GM12874 (cell line): ENCODE data around the gene CD19.

Experiments
- CTCF ChIP-seq: IDR thresholded peaks from 2 replicates; pipeline ENCODE4 v1.5.1; 2011; ENCODE audit warnings: low read depth, mild to moderate bottlenecking, control low read depth, low read length, moderate library complexity; ENCODE audit not compliant: insufficient read depth

The CD19 gene

GRCh38 chr16:28986492-28986891 lies 54.7 kb downstream of the CD19 start:
- no peak for TF ChIP-seq CTCF

GRCh38 chr16:28987170-28987853 lies 55.5 kb downstream of the CD19 start:
- TF ChIP-seq CTCF, result no peak
